OCI-LY3 (cell line): ENCODE data around the gene HEPN1.

Source experiments
- EZH2phosphoT487 ChIP-seq: fragments of 200-600 bp; shearing (Covaris generic); IDR thresholded peaks from 2 replicates; pipeline ENCODE4 v1.6.1; 2018; ENCODE audit warnings: antibody characterized with exemption, mixed run types, low read depth
- TF ChIP-seq, protein P1 (sequence below): fragments of 200-600, 300-600 bp; sonication (generic); IDR thresholded peaks from 2 replicates; pipeline ENCODE4 v1.5.1; 2014; ENCODE audit warnings: antibody characterized with exemption, low read length, low read depth

DNA sequence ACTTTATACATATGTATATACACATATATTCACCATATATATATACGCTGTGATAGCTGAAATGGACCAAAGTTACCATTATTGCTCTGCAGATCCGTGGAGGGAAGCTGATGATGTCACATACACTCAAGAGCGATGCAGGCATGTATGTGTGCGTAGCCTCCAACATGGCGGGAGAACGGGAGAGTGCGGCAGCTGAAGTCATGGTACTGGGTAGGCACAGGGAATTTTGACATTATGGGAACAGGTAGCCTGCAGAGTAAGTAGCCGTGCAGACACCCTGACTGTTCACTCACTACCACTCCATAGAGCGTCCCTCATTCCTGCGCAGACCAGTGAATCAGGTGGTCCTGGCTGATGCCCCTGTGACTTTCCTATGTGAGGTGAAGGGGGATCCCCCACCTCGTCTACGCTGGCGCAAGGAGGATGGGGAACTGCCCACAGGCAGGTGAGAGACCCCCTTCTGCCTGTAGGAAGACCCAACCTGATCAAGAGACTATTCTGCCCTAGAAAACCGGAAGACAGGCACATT is 49.1 kb upstream of the HEPN1 start:
- TF ChIP-seq, protein P1, sequence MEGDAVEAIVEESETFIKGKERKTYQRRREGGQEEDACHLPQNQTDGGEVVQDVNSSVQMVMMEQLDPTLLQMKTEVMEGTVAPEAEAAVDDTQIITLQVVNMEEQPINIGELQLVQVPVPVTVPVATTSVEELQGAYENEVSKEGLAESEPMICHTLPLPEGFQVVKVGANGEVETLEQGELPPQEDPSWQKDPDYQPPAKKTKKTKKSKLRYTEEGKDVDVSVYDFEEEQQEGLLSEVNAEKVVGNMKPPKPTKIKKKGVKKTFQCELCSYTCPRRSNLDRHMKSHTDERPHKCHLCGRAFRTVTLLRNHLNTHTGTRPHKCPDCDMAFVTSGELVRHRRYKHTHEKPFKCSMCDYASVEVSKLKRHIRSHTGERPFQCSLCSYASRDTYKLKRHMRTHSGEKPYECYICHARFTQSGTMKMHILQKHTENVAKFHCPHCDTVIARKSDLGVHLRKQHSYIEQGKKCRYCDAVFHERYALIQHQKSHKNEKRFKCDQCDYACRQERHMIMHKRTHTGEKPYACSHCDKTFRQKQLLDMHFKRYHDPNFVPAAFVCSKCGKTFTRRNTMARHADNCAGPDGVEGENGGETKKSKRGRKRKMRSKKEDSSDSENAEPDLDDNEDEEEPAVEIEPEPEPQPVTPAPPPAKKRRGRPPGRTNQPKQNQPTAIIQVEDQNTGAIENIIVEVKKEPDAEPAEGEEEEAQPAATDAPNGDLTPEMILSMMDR: no peak
- no peak for TF ChIP-seq EZH2phosphoT487
